ENCODE measurements around the gene COL18A1. TPM values are rescaled to one million over a fixed set of nuclear protein-coding genes. Genes with fewer than 3 reads are reported as not detected.
"Not testable (repeated sequence)": the region's sequence is repeated elsewhere in the genome, so short reads cannot be mapped to it uniquely, and the experiment has no call there.

The COL18A1 gene
- polyA plus RNA-seq, 4 donors: 2.2 to 34.3 (median 16.5) TPM

GRCh38 chr21:45496968-45497845 is 92.2 kb downstream of the COL18A1 start:
- FAIRE-seq (no peak), DNase-seq (no peak)
- Histone ChIP-seq H3K36me3 (ENCODE audit: control insufficient read depth in 3 of 3, insufficient read depth in 2 of 3, low read depth in 1 of 3, low read length in 3 of 3) (peaks cover 0 to 3% (median 2%) of the 10 kb centered on the region in 3 donors), H3K27ac (ENCODE audit: low read depth in 1 of 3, low read length in 2 of 3) (no peak overlapping the region), H3K9me3 (ENCODE audit: control insufficient read depth in 2 of 2, insufficient read depth in 1 of 2, low read depth in 1 of 2, low read length in 1 of 2) (no peaks in the 10 kb centered on the region), H3K27me3 (ENCODE audit: control insufficient read depth in 3 of 3, insufficient read depth in 3 of 3, low read length in 3 of 3) (no peaks in the 10 kb centered on the region), H3K4me1 (ENCODE audit: control insufficient read depth in 3 of 3, insufficient read depth in 2 of 3, low read depth in 1 of 3, low read length in 2 of 3) (no peaks in the 10 kb centered on the region), H3K4me3 (ENCODE audit: low read depth in 1 of 3, low read length in 3 of 3) (no peak overlapping the region)
- 48 to 79% (median 60%) methylated on average over 22 of the region's 22 CpGs for WGBS, 3 donors

GRCh38 chr21:45497846-45498645 is 93.1 kb downstream of the COL18A1 start:
- peaks cover 0 to 3% (median 2%) of the 10 kb centered on the region in 3 donors for H3K36me3 ChIP-seq (ENCODE audit: control insufficient read depth in 3 of 3, insufficient read depth in 2 of 3, low read depth in 1 of 3, low read length in 3 of 3)
- DNase-seq (no peak), FAIRE-seq (no peak)
- H3K27me3 ChIP-seq (ENCODE audit: control insufficient read depth in 3 of 3, insufficient read depth in 3 of 3, low read length in 3 of 3): no peaks in the 10 kb centered on the region
- no peak overlapping the region for H3K4me3 ChIP-seq (ENCODE audit: low read depth in 1 of 3, low read length in 3 of 3)
- 85 to 96% (median 88%) methylated on average over 33 to 39 of the region's 39 CpGs for WGBS, 3 donors
- H3K9me3 ChIP-seq (ENCODE audit: control insufficient read depth in 2 of 2, insufficient read depth in 1 of 2, low read depth in 1 of 2, low read length in 1 of 2): no peaks in the 10 kb centered on the region
- no peaks in the 10 kb centered on the region for H3K4me1 ChIP-seq (ENCODE audit: control insufficient read depth in 3 of 3, insufficient read depth in 2 of 3, low read depth in 1 of 3, low read length in 2 of 3)
- H3K27ac ChIP-seq (ENCODE audit: low read depth in 1 of 3, low read length in 2 of 3): no peak overlapping the region

GRCh38 chr21:45498646-45499000 is 93.7 kb downstream of the COL18A1 start:
- H3K4me1 ChIP-seq (ENCODE audit: control insufficient read depth in 3 of 3, insufficient read depth in 2 of 3, low read depth in 1 of 3, low read length in 2 of 3): no peaks in the 10 kb centered on the region
- no peak for DNase-seq
- H3K27ac ChIP-seq (ENCODE audit: low read depth in 1 of 3, low read length in 2 of 3): no peak overlapping the region

GRCh38 chr21:45499201-45499750 is 94.3 kb downstream of the COL18A1 start:
- no peaks in the 10 kb centered on the region for H3K4me1 ChIP-seq (ENCODE audit: control insufficient read depth in 3 of 3, insufficient read depth in 2 of 3, low read depth in 1 of 3, low read length in 2 of 3)
- H3K9me3 ChIP-seq (ENCODE audit: control insufficient read depth in 2 of 2, insufficient read depth in 1 of 2, low read depth in 1 of 2, low read length in 1 of 2): no peaks in the 10 kb centered on the region
- peaks cover 0 to 6% (median 2%) of the 10 kb centered on the region in 3 donors for H3K36me3 ChIP-seq (ENCODE audit: control insufficient read depth in 3 of 3, insufficient read depth in 2 of 3, low read depth in 1 of 3, low read length in 3 of 3)
- no peak overlapping the region for H3K4me3 ChIP-seq (ENCODE audit: low read depth in 1 of 3, low read length in 3 of 3)
- H3K27ac ChIP-seq (ENCODE audit: low read depth in 1 of 3, low read length in 2 of 3): no peak overlapping the region
- WGBS, 3 donors: 84 to 90% (median 85%) methylated on average over 25 of the region's 25 CpGs
- H3K27me3 ChIP-seq (ENCODE audit: control insufficient read depth in 3 of 3, insufficient read depth in 3 of 3, low read length in 3 of 3): no peaks in the 10 kb centered on the region
- DNase-seq (no peak), FAIRE-seq (no peak)

More at GRCh38 chr21:45498646-45499000, 93.7 kb downstream of the COL18A1 start:
- Histone ChIP-seq H3K4me3 (ENCODE audit: low read depth in 1 of 3, low read length in 3 of 3) (no peak overlapping the region), H3K27me3 (ENCODE audit: control insufficient read depth in 3 of 3, insufficient read depth in 3 of 3, low read length in 3 of 3) (no peaks in the 10 kb centered on the region), H3K36me3 (ENCODE audit: control insufficient read depth in 3 of 3, insufficient read depth in 2 of 3, low read depth in 1 of 3, low read length in 3 of 3) (peaks cover 0 to 3% (median 2%) of the 10 kb centered on the region in 3 donors), H3K9me3 (ENCODE audit: control insufficient read depth in 2 of 2, insufficient read depth in 1 of 2, low read depth in 1 of 2, low read length in 1 of 2) (no peaks in the 10 kb centered on the region)
- 62 to 88% (median 72%) methylated on average over 9 of the region's 9 CpGs for WGBS, 3 donors
- no peak for FAIRE-seq

- DNase-seq: no peak
- WGBS, 3 donors: 68 to 84% (median 83%) methylated on average over 6 of the region's 6 CpGs
- Histone ChIP-seq H3K36me3 (ENCODE audit: control insufficient read depth in 3 of 3, insufficient read depth in 2 of 3, low read depth in 1 of 3, low read length in 3 of 3) (peaks cover 0 to 5% (median 2%) of the 10 kb centered on the region in 3 donors), H3K27ac (ENCODE audit: low read depth in 1 of 3, low read length in 2 of 3) (no peak overlapping the region), H3K4me3 (ENCODE audit: low read depth in 1 of 3, low read length in 3 of 3) (no peak overlapping the region), H3K4me1 (ENCODE audit: control insufficient read depth in 3 of 3, insufficient read depth in 2 of 3, low read depth in 1 of 3, low read length in 2 of 3) (no peaks in the 10 kb centered on the region), H3K9me3 (ENCODE audit: control insufficient read depth in 2 of 2, insufficient read depth in 1 of 2, low read depth in 1 of 2, low read length in 1 of 2) (no peaks in the 10 kb centered on the region), H3K27me3 (ENCODE audit: control insufficient read depth in 3 of 3, insufficient read depth in 3 of 3, low read length in 3 of 3) (no peaks in the 10 kb centered on the region)
- FAIRE-seq: no peak
These were observed 95.1 kb downstream of the COL18A1 start for GRCh38 chr21:45499970-45500577.

- FAIRE-seq; H3K4me3 ChIP-seq (ENCODE audit: low read depth in 1 of 3, low read length in 3 of 3); H3K36me3 ChIP-seq (ENCODE audit: control insufficient read depth in 3 of 3, insufficient read depth in 2 of 3, low read depth in 1 of 3, low read length in 3 of 3); H3K9me3 ChIP-seq (ENCODE audit: control insufficient read depth in 2 of 2, insufficient read depth in 1 of 2, low read depth in 1 of 2, low read length in 1 of 2); H3K27ac ChIP-seq (ENCODE audit: low read depth in 1 of 3, low read length in 2 of 3); DNase-seq; H3K27me3 ChIP-seq (ENCODE audit: control insufficient read depth in 3 of 3, insufficient read depth in 3 of 3, low read length in 3 of 3); H3K4me1 ChIP-seq (ENCODE audit: control insufficient read depth in 3 of 3, insufficient read depth in 2 of 3, low read depth in 1 of 3, low read length in 2 of 3): not testable (repeated sequence)
- WGBS, 3 donors: 67 to 84% (median 68%) methylated on average over 17 to 18 of the region's 20 CpGs
These were observed 96.4 kb downstream of the COL18A1 start for GRCh38 chr21:45501081-45502005.

- Histone ChIP-seq H3K9me3 (ENCODE audit: control insufficient read depth in 2 of 2, insufficient read depth in 1 of 2, low read depth in 1 of 2, low read length in 1 of 2) (no peaks in the 10 kb centered on the region), H3K4me3 (ENCODE audit: low read depth in 1 of 3, low read length in 3 of 3) (no peak overlapping the region), H3K36me3 (ENCODE audit: control insufficient read depth in 3 of 3, insufficient read depth in 2 of 3, low read depth in 1 of 3, low read length in 3 of 3) (peaks cover 0 to 3% (median 2%) of the 10 kb centered on the region in 3 donors), H3K27me3 (ENCODE audit: control insufficient read depth in 3 of 3, insufficient read depth in 3 of 3, low read length in 3 of 3) (no peaks in the 10 kb centered on the region), H3K4me1 (ENCODE audit: control insufficient read depth in 3 of 3, insufficient read depth in 2 of 3, low read depth in 1 of 3, low read length in 2 of 3) (no peaks in the 10 kb centered on the region), H3K27ac (ENCODE audit: low read depth in 1 of 3, low read length in 2 of 3) (no peak overlapping the region)
- WGBS, 3 donors: 62 to 86% (median 69%) methylated on average over 11 to 13 of the region's 13 CpGs
- no peak for DNase-seq
- no peak for FAIRE-seq
These were observed 97.0 kb downstream of the COL18A1 start for GRCh38 chr21:45502006-45502345.

Measured in small intestine (tissue), 7 donors.